ENCODE measurements around the gene DNAI7.

DNA sequence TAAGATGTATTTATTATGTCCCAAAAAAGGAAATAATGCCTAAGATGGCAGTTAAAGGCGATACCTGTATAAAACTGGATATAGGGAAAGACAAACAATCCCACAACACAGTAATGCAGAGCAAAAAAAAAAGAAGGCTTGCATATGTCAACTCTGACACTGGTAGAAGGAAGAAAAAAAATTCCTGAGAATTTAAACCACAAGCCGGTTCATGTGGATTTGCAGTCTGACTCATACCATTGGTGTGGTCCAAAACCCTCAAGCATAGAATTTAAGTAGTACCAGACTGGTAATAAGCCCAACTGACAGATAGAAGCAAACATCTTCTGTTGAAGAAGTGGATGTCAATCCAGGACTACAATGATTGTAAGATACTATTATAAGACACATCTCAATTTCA is 7.2 kb downstream of the DNAI7 start:
- TF ChIP-seq, protein P1, sequence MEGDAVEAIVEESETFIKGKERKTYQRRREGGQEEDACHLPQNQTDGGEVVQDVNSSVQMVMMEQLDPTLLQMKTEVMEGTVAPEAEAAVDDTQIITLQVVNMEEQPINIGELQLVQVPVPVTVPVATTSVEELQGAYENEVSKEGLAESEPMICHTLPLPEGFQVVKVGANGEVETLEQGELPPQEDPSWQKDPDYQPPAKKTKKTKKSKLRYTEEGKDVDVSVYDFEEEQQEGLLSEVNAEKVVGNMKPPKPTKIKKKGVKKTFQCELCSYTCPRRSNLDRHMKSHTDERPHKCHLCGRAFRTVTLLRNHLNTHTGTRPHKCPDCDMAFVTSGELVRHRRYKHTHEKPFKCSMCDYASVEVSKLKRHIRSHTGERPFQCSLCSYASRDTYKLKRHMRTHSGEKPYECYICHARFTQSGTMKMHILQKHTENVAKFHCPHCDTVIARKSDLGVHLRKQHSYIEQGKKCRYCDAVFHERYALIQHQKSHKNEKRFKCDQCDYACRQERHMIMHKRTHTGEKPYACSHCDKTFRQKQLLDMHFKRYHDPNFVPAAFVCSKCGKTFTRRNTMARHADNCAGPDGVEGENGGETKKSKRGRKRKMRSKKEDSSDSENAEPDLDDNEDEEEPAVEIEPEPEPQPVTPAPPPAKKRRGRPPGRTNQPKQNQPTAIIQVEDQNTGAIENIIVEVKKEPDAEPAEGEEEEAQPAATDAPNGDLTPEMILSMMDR (conservative IDR thresholded peaks at IDR 0.05), result no peak
- no peak for TF ChIP-seq EZH2 (IDR thresholded peaks at IDR 0.05; ENCODE audit: low read depth)
